ENCODE measurements around the gene NPAS3.

DNA sequence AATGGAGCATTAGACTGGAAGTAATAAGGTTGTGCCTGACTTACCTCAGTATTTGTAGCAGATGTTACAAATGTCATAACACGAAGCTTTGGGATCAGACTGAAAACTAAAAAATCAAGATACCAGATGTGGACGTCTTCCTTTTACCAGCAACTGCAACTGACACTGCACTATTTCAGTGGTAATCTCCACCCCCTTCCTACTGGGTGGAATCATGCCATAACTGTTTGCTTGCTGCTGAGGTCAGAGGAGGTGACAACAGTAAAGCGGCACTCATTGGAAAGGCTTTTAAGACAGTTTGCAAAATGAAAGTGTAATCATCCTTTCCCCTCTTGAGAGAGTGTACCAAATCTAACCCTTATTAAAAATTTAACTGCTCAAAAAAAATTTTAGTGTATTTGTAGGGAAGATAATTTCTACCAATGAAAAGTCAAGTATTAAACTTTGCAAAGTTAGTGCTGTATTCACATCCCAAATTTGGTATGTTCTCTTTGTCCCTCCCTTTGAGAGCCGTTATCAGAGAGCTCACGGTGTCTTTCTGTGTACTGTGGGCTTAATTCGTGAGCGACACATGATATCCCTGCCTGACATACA is 420.7 kb downstream of the NPAS3 start:
- no peak for TF ChIP-seq JUN (IDR thresholded peaks at IDR 0.05; ENCODE audit: low read depth, low read length)
- TF ChIP-seq CREB1 (IDR thresholded peaks at IDR 0.05) = no peak
- TF ChIP-seq CHD2 (IDR thresholded peaks at IDR 0.05; ENCODE audit: low read length) = no peak
- TF ChIP-seq RAD21 (IDR thresholded peaks at IDR 0.05 in 1 of 2, conservative IDR thresholded peaks at IDR 0.05 in 1 of 2; ENCODE audit: low read depth in 2 of 2, low read length in 2 of 2) = no peak
- TF ChIP-seq, protein P1, sequence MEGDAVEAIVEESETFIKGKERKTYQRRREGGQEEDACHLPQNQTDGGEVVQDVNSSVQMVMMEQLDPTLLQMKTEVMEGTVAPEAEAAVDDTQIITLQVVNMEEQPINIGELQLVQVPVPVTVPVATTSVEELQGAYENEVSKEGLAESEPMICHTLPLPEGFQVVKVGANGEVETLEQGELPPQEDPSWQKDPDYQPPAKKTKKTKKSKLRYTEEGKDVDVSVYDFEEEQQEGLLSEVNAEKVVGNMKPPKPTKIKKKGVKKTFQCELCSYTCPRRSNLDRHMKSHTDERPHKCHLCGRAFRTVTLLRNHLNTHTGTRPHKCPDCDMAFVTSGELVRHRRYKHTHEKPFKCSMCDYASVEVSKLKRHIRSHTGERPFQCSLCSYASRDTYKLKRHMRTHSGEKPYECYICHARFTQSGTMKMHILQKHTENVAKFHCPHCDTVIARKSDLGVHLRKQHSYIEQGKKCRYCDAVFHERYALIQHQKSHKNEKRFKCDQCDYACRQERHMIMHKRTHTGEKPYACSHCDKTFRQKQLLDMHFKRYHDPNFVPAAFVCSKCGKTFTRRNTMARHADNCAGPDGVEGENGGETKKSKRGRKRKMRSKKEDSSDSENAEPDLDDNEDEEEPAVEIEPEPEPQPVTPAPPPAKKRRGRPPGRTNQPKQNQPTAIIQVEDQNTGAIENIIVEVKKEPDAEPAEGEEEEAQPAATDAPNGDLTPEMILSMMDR (IDR thresholded peaks at IDR 0.05; ENCODE audit: control extremely low read depth in 1 of 3, insufficient read depth in 1 of 3, low read depth in 1 of 3, low read length in 3 of 3) = no peak
- no peak for TF ChIP-seq YY1 (IDR thresholded peaks at IDR 0.05; ENCODE audit: low read depth, low read length)
- TF ChIP-seq POLR2AphosphoS5 (IDR thresholded peaks at IDR 0.05; ENCODE audit: low read depth, low read length) = no peak
- no peak for TF ChIP-seq CBX5 (IDR thresholded peaks at IDR 0.05; ENCODE audit: low read depth, low read length)
- TF ChIP-seq, protein P2, sequence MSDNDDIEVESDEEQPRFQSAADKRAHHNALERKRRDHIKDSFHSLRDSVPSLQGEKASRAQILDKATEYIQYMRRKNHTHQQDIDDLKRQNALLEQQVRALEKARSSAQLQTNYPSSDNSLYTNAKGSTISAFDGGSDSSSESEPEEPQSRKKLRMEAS (IDR thresholded peaks at IDR 0.05) = no peak
- no peak for TF ChIP-seq KDM1A (IDR thresholded peaks at IDR 0.05; ENCODE audit: borderline replicate concordance, low read length)

Data from H1 (cell line).